Neuronal stem cell (in vitro differentiated cells): ENCODE measurements around the gene SUGCT.

Source experiments
- DNase-seq: peaks from one replicate; pipeline ENCODE4 v3.0.0-alpha.2; 2013; ENCODE audit warnings: low spot score
- H2AFZ ChIP-seq: one replicate; pipeline ENCODE4 v1.6.1; 2013; ENCODE audit warnings: mild to moderate bottlenecking, low read length, inconsistent platforms
- H2AK5ac ChIP-seq: 2 replicates; pipeline ENCODE4 v1.6.1; 2013; ENCODE audit warnings: low read depth, mild to moderate bottlenecking, inconsistent platforms, low read length, moderate library complexity, mixed read lengths
- H2BK120ac ChIP-seq: 2 replicates; pipeline ENCODE4 v1.6.1; 2013; ENCODE audit warnings: low read depth, mild to moderate bottlenecking, inconsistent platforms, low read length, moderate library complexity, mixed read lengths
- H2BK12ac ChIP-seq: one replicate; pipeline ENCODE4 v1.6.1; 2013; ENCODE audit warnings: low read length, inconsistent platforms
- H2BK15ac ChIP-seq: 2 replicates; pipeline ENCODE4 v1.6.1; 2013; ENCODE audit warnings: mild to moderate bottlenecking, low read length, inconsistent platforms, mixed read lengths
- H2BK5ac ChIP-seq: one replicate; pipeline ENCODE4 v1.6.1; 2013; ENCODE audit warnings: inconsistent platforms, mild to moderate bottlenecking, low read length, moderate library complexity
- H3K14ac ChIP-seq: one replicate; pipeline ENCODE4 v1.6.1; 2013; ENCODE audit warnings: low read length, inconsistent platforms
- H3K18ac ChIP-seq: 2 replicates; pipeline ENCODE4 v1.6.1; 2013; ENCODE audit warnings: low read length, inconsistent platforms
- H3K23ac ChIP-seq: 2 replicates; pipeline ENCODE4 v1.6.1; 2013; ENCODE audit warnings: low read depth, mild to moderate bottlenecking, mixed read lengths, low read length, inconsistent platforms; ENCODE audit not compliant: poor library complexity
- H3K27ac ChIP-seq: replicated peaks from 3 replicates; pipeline ENCODE4 v1.5.1; 2013; ENCODE audit warnings: low read length, inconsistent platforms
- H3K27me3 ChIP-seq, 3 experiments: 2 replicates each; pipeline ENCODE4 v1.6.1; 2013; ENCODE audit warnings: low read length in 3 of 3, mild to moderate bottlenecking in 2 of 3, inconsistent platforms in 1 of 3, low read depth in 1 of 3, mixed read lengths in 1 of 3, moderate library complexity in 1 of 3; ENCODE audit not compliant: control insufficient read depth in 3 of 3, insufficient read depth in 3 of 3
- H3K36me3 ChIP-seq, 2 donors: replicated peaks in 1 of 2; 2 replicates each; pipeline ENCODE4 v1.6.1; 2013; ENCODE audit warnings: low read length in 2 of 2; ENCODE audit not compliant: control insufficient read depth in 2 of 2, insufficient read depth in 2 of 2
- H3K4ac ChIP-seq: 2 replicates; pipeline ENCODE4 v1.6.1; 2013; ENCODE audit warnings: inconsistent platforms, mild to moderate bottlenecking, low read length, moderate library complexity
- H3K4me1 ChIP-seq, 2 donors: 1 replicate in 1 of 2; 2 replicates in 1 of 2; pipeline ENCODE4 v1.6.1; 2013; ENCODE audit warnings: low read length in 2 of 2, low read depth in 1 of 2; ENCODE audit not compliant: control insufficient read depth in 2 of 2, insufficient read depth in 1 of 2
- H3K4me2 ChIP-seq: one replicate; pipeline ENCODE4 v1.6.1; 2013; ENCODE audit warnings: mild to moderate bottlenecking, low read length, inconsistent platforms; ENCODE audit not compliant: insufficient read depth, poor library complexity, severe bottlenecking
- H3K4me3 ChIP-seq, 2 donors: 2 replicates each; pipeline ENCODE4 v1.5.1; 2013; ENCODE audit warnings: low read length in 2 of 2, mild to moderate bottlenecking in 2 of 2, inconsistent platforms in 1 of 2, moderate library complexity in 1 of 2
- H3K79me1 ChIP-seq: one replicate; pipeline ENCODE4 v1.6.1; 2013; ENCODE audit warnings: low read depth, mild to moderate bottlenecking, inconsistent platforms, low read length, moderate library complexity
- H3K9ac ChIP-seq: one replicate; pipeline ENCODE4 v1.6.1; 2013; ENCODE audit warnings: mild to moderate bottlenecking, low read depth, low read length, inconsistent platforms; ENCODE audit not compliant: poor library complexity
- H3K9me3 ChIP-seq, 2 donors: replicated peaks in 1 of 2; 2 replicates each; pipeline versions ENCODE3 to v1.6.1; 2013; ENCODE audit warnings: low read length in 2 of 2, mild to moderate bottlenecking in 2 of 2, inconsistent platforms in 1 of 2, low read depth in 1 of 2, mixed read lengths in 1 of 2, moderate library complexity in 1 of 2; ENCODE audit not compliant: control insufficient read depth in 2 of 2, insufficient read depth in 1 of 2
- H4K8ac ChIP-seq: one replicate; pipeline ENCODE4 v1.6.1; 2013; ENCODE audit warnings: low read depth, mild to moderate bottlenecking, inconsistent platforms, low read length, moderate library complexity
- H4K91ac ChIP-seq: one replicate; pipeline ENCODE4 v1.6.1; 2013; ENCODE audit warnings: low read length, low read depth, mild to moderate bottlenecking, inconsistent platforms; ENCODE audit not compliant: poor library complexity
- WGBS, 2 donors: extraction: QIAGEN DNeasy Blood & Tissue Kit; methylation state at CpG; one replicate each; pipeline ENCODE4 v1.1.7; 2013; ENCODE audit warnings: missing lambda C conversion rate in 2 of 2, mixed read lengths in 1 of 2; ENCODE audit not compliant: insufficient read length in 2 of 2, insufficient replicate concordance in 1 of 2; ENCODE audit errors: extremely low coverage in 2 of 2; 5-methylcytosine and 5-hydroxymethylcytosine counted together

The SUGCT gene

GRCh38 chr7:40348126-40348728, 213.4 kb downstream of the SUGCT start:
- Histone ChIP-seq H2AK5ac (no peak overlapping the region), H3K4ac (no peak overlapping the region), H3K9me3 (no peaks in the 10 kb centered on the region), H3K4me3 (no peak overlapping the region), H3K27ac (no peak overlapping the region), H3K14ac (no peak overlapping the region), H2BK120ac (no peak overlapping the region), H2BK15ac (no peak overlapping the region), H2BK12ac (no peak overlapping the region), H4K91ac (no peak overlapping the region), H3K27me3 (no peaks in the 10 kb centered on the region), H3K79me1 (no peaks in the 10 kb centered on the region), H3K23ac (no peak overlapping the region), H3K9ac (no peak overlapping the region), H2BK5ac (no peak overlapping the region), H3K4me1 (no peaks in the 10 kb centered on the region), H2AFZ (no peak overlapping the region), H3K4me2 (no peak overlapping the region), H4K8ac (no peak overlapping the region), H3K36me3 (no peaks in the 10 kb centered on the region), H3K18ac (no peak overlapping the region)
- no peak for DNase-seq
- WGBS, 2 donors, result no CpG with 5 or more reads among the region's 7 CpGs

DNA sequence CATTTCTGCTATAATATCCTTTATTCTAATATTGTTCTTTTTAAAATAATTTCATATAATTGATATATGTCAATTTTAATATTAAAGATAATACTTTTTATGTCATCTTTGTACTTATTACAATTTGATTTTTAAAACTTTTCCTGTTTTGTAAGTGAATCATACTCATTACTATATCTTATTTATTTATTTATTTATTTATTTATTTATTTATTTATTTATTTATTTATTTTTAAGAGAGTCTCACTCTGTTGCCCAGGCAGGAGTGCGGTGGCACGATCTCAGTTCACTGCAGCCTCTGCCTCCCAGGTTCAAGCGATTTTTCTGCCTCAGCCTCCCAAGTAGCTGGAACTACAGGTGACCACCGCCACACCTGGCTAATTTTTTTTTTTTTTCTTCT, 215.3 kb downstream of the SUGCT start:
- H3K4me1 ChIP-seq, result no peaks in the 10 kb centered on the region
- H2BK15ac ChIP-seq, result no peak overlapping the region
- no peak for DNase-seq
- no peaks in the 10 kb centered on the region for H3K36me3 ChIP-seq
- H3K9ac ChIP-seq, result no peak overlapping the region
- H3K18ac ChIP-seq, result no peak overlapping the region
- H3K27me3 ChIP-seq, result no peaks in the 10 kb centered on the region
- H3K27ac ChIP-seq, result no peak overlapping the region
- no peak overlapping the region for H2BK12ac ChIP-seq
- H3K14ac ChIP-seq, result no peak overlapping the region
- H2BK5ac ChIP-seq, result no peak overlapping the region
- H3K4ac ChIP-seq, result no peak overlapping the region
- H3K23ac ChIP-seq, result no peak overlapping the region
- H3K4me3 ChIP-seq, result no peak overlapping the region
- WGBS, 2 donors, result no CpG with 5 or more reads among the region's 4 CpGs
- no peak overlapping the region for H2AFZ ChIP-seq
- no peak overlapping the region for H3K4me2 ChIP-seq
- no peak overlapping the region for H2BK120ac ChIP-seq
- no peak overlapping the region for H2AK5ac ChIP-seq
- no peaks in the 10 kb centered on the region for H3K9me3 ChIP-seq
- no peaks in the 10 kb centered on the region for H3K79me1 ChIP-seq
- no peak overlapping the region for H4K8ac ChIP-seq
- no peak overlapping the region for H4K91ac ChIP-seq

DNA sequence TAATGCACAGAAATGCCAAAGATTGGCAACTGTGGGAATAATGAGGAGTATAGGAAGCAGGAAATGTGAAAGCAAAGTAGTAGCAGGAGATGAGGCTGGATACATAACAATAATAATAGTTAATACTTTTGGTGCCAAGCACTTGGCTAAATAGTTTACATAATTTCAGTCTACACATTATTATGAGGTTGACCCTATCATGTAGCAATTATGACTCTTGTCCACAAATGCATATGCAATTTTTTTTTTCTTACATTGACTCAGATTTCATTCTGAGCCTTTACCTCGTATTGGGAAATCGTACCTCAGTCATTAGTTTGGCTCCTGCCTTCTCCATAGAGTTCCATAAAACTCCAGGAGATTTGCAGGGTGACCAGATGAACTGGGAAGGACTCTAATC, 219.9 kb downstream of the SUGCT start:
- WGBS, 2 donors, result no CpG with 5 or more reads among the region's 2 CpGs
- no peak overlapping the region for H3K14ac ChIP-seq
- no peaks in the 10 kb centered on the region for H3K79me1 ChIP-seq
- H2AK5ac ChIP-seq, result no peak overlapping the region
- no peaks in the 10 kb centered on the region for H3K36me3 ChIP-seq
- H3K27ac ChIP-seq, result no peak overlapping the region
- H4K8ac ChIP-seq, result no peak overlapping the region
- DNase-seq, result no peak
- H3K4me2 ChIP-seq, result no peak overlapping the region
- H3K4me1 ChIP-seq, result no peaks in the 10 kb centered on the region
- H3K4ac ChIP-seq, result no peak overlapping the region
- no peak overlapping the region for H2AFZ ChIP-seq
- H2BK15ac ChIP-seq, result no peak overlapping the region
- H3K4me3 ChIP-seq, result no peak overlapping the region
- H2BK12ac ChIP-seq, result no peak overlapping the region
- H3K9ac ChIP-seq, result no peak overlapping the region
- H3K23ac ChIP-seq, result no peak overlapping the region
- H3K18ac ChIP-seq, result no peak overlapping the region
- no peak overlapping the region for H4K91ac ChIP-seq
- H2BK120ac ChIP-seq, result no peak overlapping the region
- no peaks in the 10 kb centered on the region for H3K9me3 ChIP-seq
- no peaks in the 10 kb centered on the region for H3K27me3 ChIP-seq
- no peak overlapping the region for H2BK5ac ChIP-seq

- H3K27me3 ChIP-seq, result no peaks in the 10 kb centered on the region
- H3K23ac ChIP-seq, result no peak overlapping the region
- no peak overlapping the region for H2BK5ac ChIP-seq
- H3K9me3 ChIP-seq, result no peaks in the 10 kb centered on the region
- H4K8ac ChIP-seq, result no peak overlapping the region
- H2BK12ac ChIP-seq, result no peak overlapping the region
- no peak overlapping the region for H2BK120ac ChIP-seq
- H3K36me3 ChIP-seq, result no peaks in the 10 kb centered on the region
- no peak overlapping the region for H3K14ac ChIP-seq
- H3K79me1 ChIP-seq, result no peaks in the 10 kb centered on the region
- H2BK15ac ChIP-seq, result no peak overlapping the region
- WGBS, 2 donors, result no CpG with 5 or more reads among the region's 3 CpGs
- H3K18ac ChIP-seq, result no peak overlapping the region
- no peak overlapping the region for H3K4me3 ChIP-seq
- no peak for DNase-seq
- no peak overlapping the region for H3K4me2 ChIP-seq
- H2AK5ac ChIP-seq, result no peak overlapping the region
- no peak overlapping the region for H3K9ac ChIP-seq
- H3K27ac ChIP-seq, result no peak overlapping the region
- no peak overlapping the region for H4K91ac ChIP-seq
- H2AFZ ChIP-seq, result no peak overlapping the region
- H3K4ac ChIP-seq, result no peak overlapping the region
- H3K4me1 ChIP-seq, result no peaks in the 10 kb centered on the region
Measured at GRCh38 chr7:40356312-40356711, 221.5 kb downstream of the SUGCT start.
